IMR-90 (cell line): Measurements from ENCODE around the gene CD44. TPM values are rescaled to one million over a fixed set of nuclear protein-coding genes. Genes with fewer than 3 reads are reported as not detected.

ENCODE experiments used
- ATAC-seq: fragments of 200-7000 bp; cut with Tn5 transposase; 2 replicates; pipeline ENCODE4 v1.9.1; 2020; ENCODE audit warnings: low read depth, mild to moderate bottlenecking, moderate library complexity
- BruUV-seq: library from RNA; stranded (reverse); fragments of 400-500 nt; replicated peaks from 2 replicates; lab custom pipeline; 2021; lab: Mats Ljungman, UMichigan
- CTCF ChIA-PET: fragments of 300-600 bp; formaldehyde crosslinking; extraction: SDS; loops from one replicate; lab custom pipeline; 2021; ENCODE audit warnings: antibody characterized with exemption; lab: Yijun Ruan, JAX
- POLR2A ChIA-PET: fragments of 300-600 bp; sonication (Branson Sonifier 250); formaldehyde crosslinking; loops from one replicate; lab custom pipeline; 2022; ENCODE audit warnings: antibody characterized with exemption; ENCODE audit not compliant: unreplicated experiment; lab: Charles Lee
- DNase-seq: peaks from one replicate; pipeline ENCODE4 v3.0.0; 2013
- H2AFZ ChIP-seq: replicated peaks from 2 replicates; pipeline ENCODE3; 2013; ENCODE audit warnings: low read length, mild to moderate bottlenecking; ENCODE audit not compliant: poor library complexity
- H2AK5ac ChIP-seq: 2 replicates; pipeline ENCODE4 v1.6.1; 2013; ENCODE audit warnings: low read depth, low read length, inconsistent platforms
- H2AK9ac ChIP-seq: replicated peaks from 2 replicates; pipeline ENCODE3; 2013; ENCODE audit warnings: mild to moderate bottlenecking, low read depth, low read length, moderate library complexity; ENCODE audit not compliant: poor library complexity
- H2BK120ac ChIP-seq: 2 replicates; pipeline ENCODE4 v1.6.1; 2013; ENCODE audit warnings: low read depth, low read length, inconsistent platforms
- H2BK15ac ChIP-seq: 3 replicates; pipeline ENCODE4 v1.6.1; 2013; ENCODE audit warnings: low read depth, low read length, inconsistent platforms
- H2BK20ac ChIP-seq: 2 replicates; pipeline ENCODE4 v1.6.1; 2013; ENCODE audit warnings: low read depth, mild to moderate bottlenecking, inconsistent platforms, low read length, moderate library complexity
- H2BK5ac ChIP-seq: 2 replicates; pipeline ENCODE4 v1.6.1; 2013; ENCODE audit warnings: mild to moderate bottlenecking, low read depth, low read length, inconsistent platforms; ENCODE audit not compliant: poor library complexity, severe bottlenecking
- H3K14ac ChIP-seq: replicated peaks from 2 replicates; pipeline ENCODE4 v1.6.1; 2013; ENCODE audit warnings: low read depth, low read length, inconsistent platforms
- H3K18ac ChIP-seq: 2 replicates; pipeline ENCODE4 v1.6.1; 2013; ENCODE audit warnings: low read depth, low read length, control low read depth
- H3K23ac ChIP-seq: 2 replicates; pipeline ENCODE4 v1.6.1; 2013; ENCODE audit warnings: low read depth, low read length, inconsistent platforms
- H3K27ac ChIP-seq: 2 replicates; pipeline ENCODE4 v1.5.1; 2013; ENCODE audit warnings: mild to moderate bottlenecking, control low read depth, low read length; ENCODE audit not compliant: insufficient read depth
- H3K27me3 ChIP-seq: 2 replicates; pipeline ENCODE4 v1.6.1; 2013; ENCODE audit warnings: low read length; ENCODE audit not compliant: control insufficient read depth, insufficient read depth
- H3K36me3 ChIP-seq: 2 replicates; pipeline ENCODE4 v1.6.1; 2013; ENCODE audit warnings: low read length, mixed read lengths; ENCODE audit not compliant: control insufficient read depth, insufficient read depth
- H3K4ac ChIP-seq: 2 replicates; pipeline ENCODE4 v1.6.1; 2013; ENCODE audit warnings: low read depth, low read length, inconsistent platforms
- H3K4me1 ChIP-seq: 2 replicates; pipeline ENCODE4 v1.6.1; 2013; ENCODE audit warnings: low read length, mixed read lengths; ENCODE audit not compliant: control insufficient read depth, insufficient read depth
- H3K4me2 ChIP-seq: 2 replicates; pipeline ENCODE4 v1.6.1; 2013; ENCODE audit warnings: low read depth, mild to moderate bottlenecking, control low read depth, low read length, moderate library complexity
- H3K4me3 ChIP-seq: 2 replicates; pipeline ENCODE4 v1.5.1; 2013; ENCODE audit warnings: low read depth, mild to moderate bottlenecking, control low read depth, low read length, moderate library complexity; ENCODE audit not compliant: insufficient read depth
- H3K56ac ChIP-seq: 2 replicates; pipeline ENCODE4 v1.6.1; 2013; ENCODE audit warnings: low read length, inconsistent platforms; ENCODE audit not compliant: insufficient read depth; ENCODE audit errors: extremely low read depth
- H3K79me1 ChIP-seq, 2 experiments: 2 replicates each; pipeline ENCODE4 v1.6.1; 2013; ENCODE audit warnings: low read length in 2 of 2, inconsistent platforms in 1 of 2, low read depth in 1 of 2
- H3K9ac ChIP-seq: 2 replicates; pipeline ENCODE4 v1.6.1; 2013; ENCODE audit warnings: low read depth, low read length, control low read depth
- H3K9me1 ChIP-seq: 2 replicates; pipeline ENCODE4 v1.6.1; 2013; ENCODE audit warnings: low read length, inconsistent platforms; ENCODE audit not compliant: insufficient read depth
- H3K9me3 ChIP-seq: 2 replicates; pipeline ENCODE4 v1.6.1; 2013; ENCODE audit warnings: low read length; ENCODE audit not compliant: control insufficient read depth, insufficient read depth
- H4K20me1 ChIP-seq: 2 replicates; pipeline ENCODE4 v1.6.1; 2013; ENCODE audit warnings: low read length, inconsistent platforms; ENCODE audit not compliant: insufficient read depth
- H4K5ac ChIP-seq: 2 replicates; pipeline ENCODE4 v1.6.1; 2013; ENCODE audit warnings: mild to moderate bottlenecking, low read depth, low read length, control low read depth
- H4K8ac ChIP-seq, 2 experiments: 2 replicates each; pipeline ENCODE4 v1.6.1; 2013; ENCODE audit warnings: low read depth in 2 of 2, low read length in 2 of 2, control low read depth in 1 of 2, inconsistent platforms in 1 of 2
- H4K91ac ChIP-seq: 2 replicates; pipeline ENCODE4 v1.6.1; 2013; ENCODE audit warnings: low read depth, low read length, inconsistent platforms; ENCODE audit not compliant: insufficient read depth
- CEBPB ChIP-seq: IDR thresholded peaks from 2 replicates; pipeline ENCODE4 v1.6.1; 2012; ENCODE audit warnings: low read depth, low read length, improper control_type of control experiment
- MAFK ChIP-seq: IDR thresholded peaks from 2 replicates; pipeline ENCODE4 v1.6.1; 2012; ENCODE audit warnings: low read depth, low read length, improper control_type of control experiment
- NFE2L2 ChIP-seq: fragments of 150-350 bp; IDR thresholded peaks from 2 replicates; pipeline ENCODE4 v1.6.1; 2016; ENCODE audit warnings: low read depth, mild to moderate bottlenecking, low read length
- POLR2A ChIP-seq: IDR thresholded peaks from 2 replicates; pipeline ENCODE4 v1.6.1; 2012; ENCODE audit warnings: mild to moderate bottlenecking, low read depth, low read length
- RAD21 ChIP-seq: IDR thresholded peaks from 2 replicates; pipeline ENCODE4 v1.6.1; 2012; ENCODE audit warnings: low read length, improper control_type of control experiment
- RCOR1 ChIP-seq: IDR thresholded peaks from 2 replicates; pipeline ENCODE4 v1.6.1; 2012; ENCODE audit warnings: mild to moderate bottlenecking, low read length, improper control_type of control experiment; ENCODE audit not compliant: insufficient replicate concordance
- RFX5 ChIP-seq: IDR thresholded peaks from 2 replicates; pipeline ENCODE4 v1.8.0; 2012; ENCODE audit warnings: low read depth, mild to moderate bottlenecking, low read length, moderate library complexity
- SMC3 ChIP-seq: fragments of 150-350 bp; IDR thresholded peaks from 2 replicates; pipeline ENCODE4 v1.6.1; 2016; ENCODE audit warnings: low read depth, mild to moderate bottlenecking, antibody characterized with exemption, low read length, moderate library complexity
- USF2 ChIP-seq: fragments of 150-350 bp; IDR thresholded peaks from 2 replicates; pipeline ENCODE4 v1.6.1; 2017; ENCODE audit warnings: mild to moderate bottlenecking, antibody characterized with exemption, low read length, low read depth
- WGBS, 2 experiments: methylation state at CpG; one replicate each; pipeline versions ENCODE4 v1.1.5 to v1.1.7; 2013; ENCODE audit warnings: missing lambda C conversion rate in 2 of 2; ENCODE audit not compliant: insufficient read length in 1 of 2; ENCODE audit errors: extremely low coverage in 2 of 2; 5-methylcytosine and 5-hydroxymethylcytosine counted together
- dilution Hi-C: fragments of 300-500 bp; cut with HindIII; formaldehyde crosslinking; loops from one replicate; pipeline ENCODE4 v1.14.3; 2018; ENCODE audit warnings: low sequenced_read_pairs; ENCODE audit not compliant: unreplicated experiment
- in situ Hi-C: fragments of 300-500 bp; cut with MboI; formaldehyde crosslinking; loops from 3 replicates; pipeline ENCODE4 v1.14.3; 2019; ENCODE audit warnings: low sequenced_read_pairs, inconsistent platforms, mixed read lengths
- intact Hi-C: fragments of 100-400 bp; cut with micrococcal nuclease; formaldehyde crosslinking; loops from 2 replicates; pipeline ENCODE4 v1.10.0; 2022
- polyA plus RNA-seq, 3 experiments: library from polyadenylated mRNA; depleted of rRNA; stranded (reverse); fragments of >200 nt; gene quantifications; 2 replicates each; pipeline ENCODE4 v1.2.3, GENCODE V29; 2012; ENCODE audit warnings: low replicate concordance in 1 of 3
- total RNA-seq: library from RNA; depleted of rRNA; stranded (reverse); fragments of >200 nt; gene quantifications from 2 replicates; pipeline ENCODE4 v1.2.3, GENCODE V29; 2012
- TF ChIP-seq, protein P1 (sequence below): fragments of 150-350 bp; IDR thresholded peaks from 2 replicates; pipeline ENCODE4 v1.6.1; 2016; ENCODE audit warnings: low read depth, mild to moderate bottlenecking, low read length, moderate library complexity, borderline replicate concordance

CD44 gene
- total and polyA plus RNA-seq, 2 of the 4 experiments (the other 2 are of a cell fraction): 357 to 947 TPM

- ATAC-seq (no peak), DNase-seq (no peak)
- H3K4me2 ChIP-seq: no peak overlapping the region
- no peaks in the 10 kb centered on the region for H3K9me3 ChIP-seq
- peaks cover 6% of the 10 kb centered on the region for H3K4me1 ChIP-seq
- H3K36me3 ChIP-seq: no peaks in the 10 kb centered on the region
- no peak overlapping the region for H2BK20ac ChIP-seq
- intact Hi-C loops: no loop called here
- no peak overlapping the region for H2BK5ac ChIP-seq
- H3K79me1 ChIP-seq: no peaks in the 10 kb centered on the region
- dilution Hi-C loops: no loop called here
- H3K56ac ChIP-seq: no peak overlapping the region
- TF ChIP-seq RFX5 (no peak), USF2 (no peak), NFE2L2 (no peak), POLR2A (no peak), RAD21 (no peak), MAFK (no peak), CEBPB (no peak), RCOR1 (no peak), SMC3 (no peak)
- TF ChIP-seq, protein P1, sequence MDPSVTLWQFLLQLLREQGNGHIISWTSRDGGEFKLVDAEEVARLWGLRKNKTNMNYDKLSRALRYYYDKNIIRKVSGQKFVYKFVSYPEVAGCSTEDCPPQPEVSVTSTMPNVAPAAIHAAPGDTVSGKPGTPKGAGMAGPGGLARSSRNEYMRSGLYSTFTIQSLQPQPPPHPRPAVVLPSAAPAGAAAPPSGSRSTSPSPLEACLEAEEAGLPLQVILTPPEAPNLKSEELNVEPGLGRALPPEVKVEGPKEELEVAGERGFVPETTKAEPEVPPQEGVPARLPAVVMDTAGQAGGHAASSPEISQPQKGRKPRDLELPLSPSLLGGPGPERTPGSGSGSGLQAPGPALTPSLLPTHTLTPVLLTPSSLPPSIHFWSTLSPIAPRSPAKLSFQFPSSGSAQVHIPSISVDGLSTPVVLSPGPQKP: no peak
- peaks cover 2% of the 10 kb centered on the region; the same call in 1 of the 2 replicates for H3K9me1 ChIP-seq
- no CpG with 5 or more reads among the region's 1 CpG for WGBS, 2 experiments
- no peak overlapping the region; the same call in 2 of the 3 replicates for H2BK15ac ChIP-seq
- BruUV-seq: no TSS peak
- peak overlapping the region; percentile 2; the same call in 1 of the 2 replicates for H2AK5ac ChIP-seq
- no peak overlapping the region for H3K27ac ChIP-seq
- no peak overlapping the region for H3K23ac ChIP-seq
- H3K4me3 ChIP-seq: no peak overlapping the region
- in situ Hi-C loops: no loop called here
- ChIA-PET CTCF (no interaction called here), POLR2A (no interaction called here)
- H2BK120ac ChIP-seq: no peak overlapping the region
- H2AK9ac ChIP-seq: no peak overlapping the region
- H3K14ac ChIP-seq: no peak overlapping the region
- no peak overlapping the region for H4K91ac ChIP-seq
- H4K5ac ChIP-seq: no peak overlapping the region
- no peaks in the 10 kb centered on the region for H4K20me1 ChIP-seq
- no peak overlapping the region for H3K9ac ChIP-seq
- H3K27me3 ChIP-seq: no peaks in the 10 kb centered on the region
- H4K8ac ChIP-seq: no peak overlapping the region
- H2AFZ ChIP-seq: no peak overlapping the region
- H3K18ac ChIP-seq: no peak overlapping the region
- H3K4ac ChIP-seq: 0 out of 2 replicates have a peak overlapping the region, but pooled peaks have one; percentile 5
These were observed 102.6 kb downstream of the CD44 start for GRCh38 chr11:35241531-35241930.
